Tibial nerve (tissue), 4 donors: Measurements from ENCODE around the gene IFNGR1. TPM values are rescaled to one million over a fixed set of nuclear protein-coding genes. Genes with fewer than 3 reads are reported as not detected.

ENCODE experiments used
- DNase-seq, 2 donors: peaks; one replicate each; pipeline ENCODE4 v3.0.0-alpha.2; 2019; ENCODE audit warnings: low spot score in 2 of 2
- H3K27ac ChIP-seq, 4 donors: fragments of 200-600 bp; sonication (generic) in 3 of 4; one replicate each; pipeline ENCODE4 v1.5.1; 2017 to 2019; ENCODE audit warnings: mild to moderate bottlenecking in 1 of 4
- H3K27me3 ChIP-seq, 2 donors: fragments of 200-600 bp; sonication (generic) in 1 of 2; one replicate each; pipeline versions ENCODE4 v1.5.1 to v1.6.0; 2017 to 2019
- H3K36me3 ChIP-seq, 3 donors: fragments of 200-600 bp; sonication (generic); one replicate each; pipeline ENCODE4 v1.5.1; 2018 to 2019
- H3K4me1 ChIP-seq, 4 donors: fragments of 200-600 bp; sonication (generic) in 3 of 4; one replicate each; pipeline ENCODE4 v1.5.1; 2017 to 2019
- H3K4me3 ChIP-seq, 4 donors: fragments of 200-600 bp; sonication (generic) in 3 of 4; one replicate each; pipeline ENCODE4 v1.5.1; 2017 to 2019; ENCODE audit warnings: mild to moderate bottlenecking in 1 of 4, moderate library complexity in 1 of 4
- H3K9me3 ChIP-seq, 4 donors: fragments of 200-600 bp; sonication (generic) in 3 of 4; one replicate each; pipeline ENCODE4 v1.5.1; 2017 to 2019
- CTCF ChIP-seq, 5 experiments: fragments of 200-600 bp in 3 of 5; fragments of 450-650 bp in 2 of 5; sonication (generic) in 3 of 5; IDR thresholded peaks; one replicate each; pipeline ENCODE4 v1.5.1; 2016 to 2019; ENCODE audit warnings: antibody characterized with exemption in 5 of 5, mild to moderate bottlenecking in 3 of 5, moderate library complexity in 2 of 5
- EP300 ChIP-seq, 2 donors: sonication (generic); formaldehyde crosslinking; IDR thresholded peaks; one replicate each; pipeline ENCODE4 v1.6.1; 2017; ENCODE audit warnings: antibody characterized with exemption in 2 of 2, mild to moderate bottlenecking in 1 of 2
- POLR2A ChIP-seq, 2 donors: fragments of 450-650 bp; IDR thresholded peaks; one replicate each; pipeline ENCODE4 v1.6.1; 2017; ENCODE audit warnings: antibody characterized with exemption in 2 of 2, mild to moderate bottlenecking in 2 of 2, moderate library complexity in 2 of 2
- WGBS, 2 donors: methylation state at CpG; one replicate each; pipeline ENCODE4 v1.1.5; 2018; 5-methylcytosine and 5-hydroxymethylcytosine counted together
- total RNA-seq, 4 donors: library from RNA; depleted of rRNA; stranded (reverse); fragments of >200 nt; gene quantifications; one replicate each; pipeline ENCODE4 v1.1.0, GENCODE V29; 2016

IFNGR1 gene
- total RNA-seq, 4 donors from 2014 or later = 73.8 to 125 (median 97.8) TPM

- H3K36me3 ChIP-seq = no peaks in the 10 kb centered on the region
- peaks cover 0 to 34% (median 0%) of the 10 kb centered on the region in 4 donors for H3K9me3 ChIP-seq
- H3K4me3 ChIP-seq = no peak overlapping the region
- TF ChIP-seq EP300 (IDR thresholded peaks at IDR 0.05) (no peak), CTCF (IDR thresholded peaks at IDR 0.05) (no peak), POLR2A (IDR thresholded peaks at IDR 0.05) (no peak)
- H3K4me1 ChIP-seq = peaks cover 0 to 19% (median 7%) of the 10 kb centered on the region in 4 donors
- H3K27me3 ChIP-seq = no peaks in the 10 kb centered on the region
- no peak overlapping the region for H3K27ac ChIP-seq
- WGBS, 2 donors = 91% methylated on average over 5 of the region's 5 CpGs
- no peak for DNase-seq
These were observed 30.3 kb downstream of the IFNGR1 start for GRCh38 chr6:137188855-137189254.

GRCh38 chr6:137185290-137185689 lies 33.9 kb downstream of the IFNGR1 start:
- Histone ChIP-seq H3K27me3 (no peaks in the 10 kb centered on the region), H3K36me3 (no peaks in the 10 kb centered on the region), H3K4me1 (no peaks in the 10 kb centered on the region), H3K9me3 (peaks cover 0 to 62% (median 4%) of the 10 kb centered on the region in 4 donors), H3K27ac (no peak overlapping the region), H3K4me3 (no peak overlapping the region)
- whole genome bisulfite sequencing, 2 donors = 90 to 91% methylated on average over 3 of the region's 3 CpGs
- TF ChIP-seq EP300 (IDR thresholded peaks at IDR 0.05) = no peak
- no peak for TF ChIP-seq CTCF (IDR thresholded peaks at IDR 0.05)
- DNase-seq = no peak

GRCh38 chr6:137182654-137183073 lies 36.5 kb downstream of the IFNGR1 start:
- Histone ChIP-seq H3K4me1 (no peaks in the 10 kb centered on the region), H3K4me3 (no peak overlapping the region), H3K27ac (no peak overlapping the region), H3K36me3 (no peaks in the 10 kb centered on the region), H3K9me3 (peaks cover 0 to 51% (median 4%) of the 10 kb centered on the region in 4 donors), H3K27me3 (no peaks in the 10 kb centered on the region)
- TF ChIP-seq CTCF (IDR thresholded peaks at IDR 0.05) = no peak
- TF ChIP-seq POLR2A (IDR thresholded peaks at IDR 0.05) = no peak
- TF ChIP-seq EP300 (IDR thresholded peaks at IDR 0.05) = no peak
- no peak for DNase-seq

- no peak for DNase-seq
- H3K36me3 ChIP-seq = no peaks in the 10 kb centered on the region
- H3K4me3 ChIP-seq = no peak overlapping the region
- H3K27me3 ChIP-seq = no peaks in the 10 kb centered on the region
- no peak overlapping the region for H3K27ac ChIP-seq
- 84 to 85% methylated on average over 3 of the region's 3 CpGs for WGBS, 2 donors
- peaks cover 0 to 51% (median 4%) of the 10 kb centered on the region in 4 donors for H3K9me3 ChIP-seq
- no peak for TF ChIP-seq EP300 (IDR thresholded peaks at IDR 0.05)
- no peak for TF ChIP-seq POLR2A (IDR thresholded peaks at IDR 0.05)
- no peak for TF ChIP-seq CTCF (IDR thresholded peaks at IDR 0.05)
- no peaks in the 10 kb centered on the region for H3K4me1 ChIP-seq
These were observed 37.1 kb downstream of the IFNGR1 start for GRCh38 chr6:137181891-137182653.

DNA sequence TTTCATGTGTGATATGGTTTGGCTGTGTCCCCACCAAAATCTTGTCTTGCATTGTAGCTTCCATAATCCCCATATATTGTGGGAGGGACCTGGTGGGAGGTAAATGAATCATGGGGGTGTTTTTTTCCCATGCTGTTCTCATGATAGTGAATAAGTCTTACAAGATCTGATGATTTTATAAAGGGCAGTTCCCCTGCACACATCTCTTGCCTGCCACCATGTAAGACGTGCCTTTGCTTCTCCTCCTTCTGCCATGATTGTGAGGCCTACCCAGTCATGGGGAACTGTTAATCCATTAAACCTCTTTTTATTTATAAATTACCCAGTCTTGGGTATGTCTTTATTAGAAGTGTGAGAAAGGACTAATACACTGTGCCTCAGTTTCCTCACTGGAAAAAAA lies 41.6 kb downstream of the IFNGR1 start:
- no peak for DNase-seq
- no peaks in the 10 kb centered on the region for H3K4me1 ChIP-seq
- H3K9me3 ChIP-seq = peaks cover 0 to 15% (median under 1%) of the 10 kb centered on the region in 4 donors
- no peak for TF ChIP-seq CTCF (IDR thresholded peaks at IDR 0.05)
- TF ChIP-seq EP300 (IDR thresholded peaks at IDR 0.05) = no peak
- TF ChIP-seq POLR2A (IDR thresholded peaks at IDR 0.05) = no peak
- H3K27me3 ChIP-seq = no peaks in the 10 kb centered on the region
- H3K27ac ChIP-seq = no peak overlapping the region
- WGBS, 2 donors = 93 to 95% methylated on average over 1 of the region's 1 CpG
- no peak overlapping the region for H3K4me3 ChIP-seq
- no peaks in the 10 kb centered on the region for H3K36me3 ChIP-seq
